Suprapubic skin (tissue), 4 donors: ENCODE measurements around the gene SYNE1.

Experiments
- CTCF ChIP-seq, 2 donors: fragments of 200-600 bp in 1 of 2; fragments of 450-650 bp in 1 of 2; sonication (generic) in 1 of 2; IDR thresholded peaks; one replicate each; pipeline ENCODE4 v1.5.1; 2016 to 2019; ENCODE audit warnings: antibody characterized with exemption in 2 of 2, mild to moderate bottlenecking in 1 of 2, moderate library complexity in 1 of 2
- EP300 ChIP-seq: sonication (generic); formaldehyde crosslinking; IDR thresholded peaks from one replicate; pipeline ENCODE4 v1.6.1; 2017; ENCODE audit warnings: antibody characterized with exemption
- POLR2A ChIP-seq, 2 donors: fragments of 450-650 bp; IDR thresholded peaks; one replicate each; pipeline ENCODE4 v1.6.1; 2017; ENCODE audit warnings: antibody characterized with exemption in 2 of 2, mild to moderate bottlenecking in 2 of 2, moderate library complexity in 2 of 2
- POLR2AphosphoS5 ChIP-seq, 3 donors: sonication (generic); formaldehyde crosslinking; IDR thresholded peaks; one replicate each; pipeline ENCODE4 v1.6.1; 2017; ENCODE audit warnings: antibody characterized with exemption in 3 of 3

GRCh38 chr6:152176268-152176667 is 460.9 kb downstream of the SYNE1 start:
- TF ChIP-seq CTCF (IDR thresholded peaks at IDR 0.05), result no peak
- TF ChIP-seq POLR2A (IDR thresholded peaks at IDR 0.05), result no peak
- no peak for TF ChIP-seq POLR2AphosphoS5 (IDR thresholded peaks at IDR 0.05)
- TF ChIP-seq EP300, result no peak
